NCI-H1105 treated with DMSO at 0.1 percent for 48 hours (cell line): ENCODE results near the gene ARHGAP22.

Source experiments
- DNase-seq: peaks from one replicate; lab custom pipeline; 2025; lab: John Stamatoyannopoulos, UW

The ARHGAP22 gene

GRCh38 chr10:48552946-48553564 is 51.8 kb downstream of the ARHGAP22 start:
- DNase-seq: no peak

GRCh38 chr10:48551861-48552591 is 52.8 kb downstream of the ARHGAP22 start:
- DNase-seq: peak; percentile 32

- no peak for DNase-seq
These were observed 53.9 kb downstream of the ARHGAP22 start for GRCh38 chr10:48550977-48551376.

- no peak for DNase-seq
These were observed 54.7 kb downstream of the ARHGAP22 start for GRCh38 chr10:48550071-48550691.

- no peak for DNase-seq
These were observed 55.6 kb downstream of the ARHGAP22 start for GRCh38 chr10:48549236-48549635.

- no peak for DNase-seq
These were observed 56.2 kb downstream of the ARHGAP22 start for GRCh38 chr10:48548531-48549135.

GRCh38 chr10:48547981-48548380 is 56.9 kb downstream of the ARHGAP22 start:
- DNase-seq: no peak

GRCh38 chr10:48547061-48547895 is 57.6 kb downstream of the ARHGAP22 start:
- no peak for DNase-seq

GRCh38 chr10:48545462-48546145 is 59.3 kb downstream of the ARHGAP22 start:
- no peak for DNase-seq

GRCh38 chr10:48543182-48543844 is 61.6 kb downstream of the ARHGAP22 start:
- no peak for DNase-seq

- no peak for DNase-seq
These were observed 62.2 kb downstream of the ARHGAP22 start for GRCh38 chr10:48542471-48543181.

- DNase-seq: no peak
These were observed 63.6 kb downstream of the ARHGAP22 start for GRCh38 chr10:48541144-48541795.

- no peak for DNase-seq
These were observed 66.3 kb downstream of the ARHGAP22 start for GRCh38 chr10:48538611-48539010.

- DNase-seq: no peak
These were observed 67.7 kb downstream of the ARHGAP22 start for GRCh38 chr10:48536916-48537890.

GRCh38 chr10:48536156-48536500 is 68.7 kb downstream of the ARHGAP22 start:
- DNase-seq: no peak

GRCh38 chr10:48535416-48536155 is 69.3 kb downstream of the ARHGAP22 start:
- no peak for DNase-seq

- DNase-seq: no peak
These were observed 70.7 kb downstream of the ARHGAP22 start for GRCh38 chr10:48533951-48534720.
